B cell (primary cell): ENCODE measurements around the gene PREX1.

Experiments
- CTCF ChIP-seq: fragments of 200-600 bp; IDR thresholded peaks from one replicate; pipeline ENCODE4 v1.8.0; 2022; ENCODE audit warnings: antibody characterized with exemption, mild to moderate bottlenecking
- EZH2 ChIP-seq: IDR thresholded peaks from 2 replicates; pipeline ENCODE4 v1.6.1; 2012; ENCODE audit warnings: borderline replicate concordance, low read depth, mild to moderate bottlenecking, moderate library complexity, low read length; ENCODE audit not compliant: insufficient read depth, poor library complexity, severe bottlenecking

- TF ChIP-seq CTCF, result no peak
- no peak for TF ChIP-seq EZH2
These were observed 27.6 kb downstream of the PREX1 start for GRCh38 chr20:48800177-48800576.
